Measurements from ENCODE around the gene DCAF7. TPM values are rescaled to one million over a fixed set of nuclear protein-coding genes. Genes with fewer than 3 reads are reported as not detected.

Gene DCAF7
- total RNA-seq, 4 donors from 2014 or later: 32.2 to 65.3 (median 48.9) TPM

DNA sequence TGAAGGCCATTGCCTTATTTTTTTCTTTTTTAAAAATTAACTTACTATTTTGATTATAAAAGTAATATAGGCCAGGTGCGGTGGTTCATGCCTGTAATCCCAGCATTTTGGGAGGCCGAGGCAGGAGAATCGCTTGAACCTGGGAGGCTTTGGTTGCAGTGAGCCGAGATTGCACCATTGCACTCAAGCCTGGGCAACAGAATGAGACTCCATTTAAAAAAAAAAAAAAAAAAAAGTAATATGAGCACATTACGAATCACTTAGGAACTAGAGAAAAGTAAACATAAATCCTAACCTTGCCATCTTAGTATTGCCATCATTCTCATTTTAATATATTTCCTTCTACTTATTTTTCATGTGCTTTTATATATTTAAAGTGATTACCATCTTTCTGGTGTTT lies 37.5 kb downstream of the DCAF7 start:
- H3K27me3 ChIP-seq: no peaks in the 10 kb centered on the region
- peaks cover 0 to 95% (median 0%) of the 10 kb centered on the region in 3 donors for H3K36me3 ChIP-seq
- TF ChIP-seq POLR2A (IDR thresholded peaks at IDR 0.05) (no peak), CTCF (IDR thresholded peaks at IDR 0.05) (no peak)
- H3K27ac ChIP-seq: no peak overlapping the region
- H3K4me3 ChIP-seq: no peak overlapping the region
- H3K9me3 ChIP-seq: no peaks in the 10 kb centered on the region
- no peak for DNase-seq
- H3K4me1 ChIP-seq: no peaks in the 10 kb centered on the region

DNA sequence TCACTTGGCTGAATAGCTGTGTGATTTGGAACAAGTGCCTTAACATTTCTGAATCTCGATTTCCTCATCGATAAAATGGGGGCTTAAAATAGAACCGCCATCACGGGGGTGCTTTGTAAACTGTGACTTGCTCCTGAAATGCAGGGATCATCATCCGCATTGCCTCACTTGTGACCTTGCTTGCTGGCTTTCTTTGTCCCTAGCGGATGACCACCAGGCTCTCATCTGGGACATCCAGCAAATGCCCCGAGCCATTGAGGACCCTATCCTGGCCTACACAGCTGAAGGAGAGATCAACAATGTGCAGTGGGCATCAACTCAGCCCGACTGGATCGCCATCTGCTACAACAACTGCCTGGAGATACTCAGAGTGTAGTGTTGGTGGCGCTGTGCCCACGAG lies 38.5 kb downstream of the DCAF7 start:
- Histone ChIP-seq H3K4me1 (no peaks in the 10 kb centered on the region), H3K27me3 (no peaks in the 10 kb centered on the region), H3K36me3 (peaks cover 0 to 91% (median 0%) of the 10 kb centered on the region in 3 donors), H3K4me3 (no peak overlapping the region), H3K9me3 (no peaks in the 10 kb centered on the region), H3K27ac (no peak overlapping the region)
- TF ChIP-seq CTCF (IDR thresholded peaks at IDR 0.05): no peak
- no peak for TF ChIP-seq POLR2A (IDR thresholded peaks at IDR 0.05)
- no peak for DNase-seq

DNA sequence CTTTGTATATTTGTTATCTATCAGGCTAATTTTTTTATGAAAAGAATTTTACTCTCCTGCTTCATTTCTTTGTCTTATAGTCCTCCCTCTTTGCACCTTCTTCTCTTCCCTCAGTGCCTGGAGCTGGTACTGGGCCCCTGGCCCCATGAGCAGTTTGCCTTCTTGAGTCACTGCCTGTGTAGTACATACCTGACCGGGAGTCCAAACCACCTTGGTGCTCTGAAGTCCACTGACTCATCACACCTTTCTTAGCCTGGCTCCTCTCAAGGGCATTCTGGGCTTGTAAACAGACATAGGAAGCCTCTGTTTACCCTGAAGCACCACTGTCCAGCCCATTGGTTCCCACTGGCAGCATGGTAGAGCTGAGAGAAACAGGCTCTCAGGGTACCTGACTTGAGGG lies 39.4 kb downstream of the DCAF7 start:
- H3K9me3 ChIP-seq: no peaks in the 10 kb centered on the region
- no peaks in the 10 kb centered on the region for H3K27me3 ChIP-seq
- H3K4me1 ChIP-seq: no peaks in the 10 kb centered on the region
- DNase-seq: no peak
- TF ChIP-seq CTCF (IDR thresholded peaks at IDR 0.05) (no peak), POLR2A (IDR thresholded peaks at IDR 0.05) (no peak)
- H3K4me3 ChIP-seq: no peak overlapping the region
- H3K36me3 ChIP-seq: peaks cover 0 to 84% (median 0%) of the 10 kb centered on the region in 3 donors
- H3K27ac ChIP-seq: no peak overlapping the region

- TF ChIP-seq CTCF (IDR thresholded peaks at IDR 0.05) (no peak), POLR2A (IDR thresholded peaks at IDR 0.05) (no peak)
- DNase-seq: no peak
- H3K27ac ChIP-seq: no peak overlapping the region
- H3K4me1 ChIP-seq: no peaks in the 10 kb centered on the region
- peaks cover 0 to 52% (median 0%) of the 10 kb centered on the region in 3 donors for H3K36me3 ChIP-seq
- H3K27me3 ChIP-seq: no peaks in the 10 kb centered on the region
- H3K9me3 ChIP-seq: no peaks in the 10 kb centered on the region
- no peak overlapping the region for H3K4me3 ChIP-seq
Observed at GRCh38 chr17:63592797-63593196, 42.5 kb downstream of the DCAF7 start.

- H3K36me3 ChIP-seq: peaks cover 0 to 29% (median 0%) of the 10 kb centered on the region in 3 donors
- H3K4me1 ChIP-seq: peaks cover 0 to 5% (median 2%) of the 10 kb centered on the region in 4 donors
- no peak for DNase-seq
- H3K27me3 ChIP-seq: no peaks in the 10 kb centered on the region
- TF ChIP-seq CTCF (IDR thresholded peaks at IDR 0.05) (no peak), POLR2A (IDR thresholded peaks at IDR 0.05) (no peak)
- no peaks in the 10 kb centered on the region for H3K9me3 ChIP-seq
- no peak overlapping the region for H3K4me3 ChIP-seq
- no peak overlapping the region for H3K27ac ChIP-seq
Observed at GRCh38 chr17:63595132-63595531, 44.9 kb downstream of the DCAF7 start.

Measured in Peyer's patch (tissue), 4 donors.